HG03432 (cell line): ENCODE measurements around the gene FHIT.

ENCODE experiments used
- ATAC-seq: cut with Tn5 transposase; IDR thresholded peaks from one replicate; pipeline ENCODE4 v1.9.1; 2021; ENCODE audit warnings: mild to moderate bottlenecking, moderate library complexity; ENCODE audit not compliant: unreplicated experiment

The FHIT gene

GRCh38 chr3:60528651-60529050, 722.6 kb downstream of the FHIT start:
- ATAC-seq, result peak; percentile 88

GRCh38 chr3:60523536-60523935, 727.7 kb downstream of the FHIT start:
- no peak for ATAC-seq

- no peak for ATAC-seq
These were observed 734.1 kb downstream of the FHIT start for GRCh38 chr3:60517134-60517533.

GRCh38 chr3:60514866-60515265, 736.4 kb downstream of the FHIT start:
- ATAC-seq, result no peak

GRCh38 chr3:60514085-60514649, 737.1 kb downstream of the FHIT start:
- ATAC-seq, result no peak

- ATAC-seq, result no peak
These were observed 738.0 kb downstream of the FHIT start for GRCh38 chr3:60513241-60513640.

- no peak for ATAC-seq
These were observed 738.7 kb downstream of the FHIT start for GRCh38 chr3:60512506-60512905.

- ATAC-seq, result no peak
These were observed 741.8 kb downstream of the FHIT start for GRCh38 chr3:60509471-60509870.

GRCh38 chr3:60504827-60505457, 746.3 kb downstream of the FHIT start:
- no peak for ATAC-seq

GRCh38 chr3:60501314-60501713, 749.9 kb downstream of the FHIT start:
- no peak for ATAC-seq

GRCh38 chr3:60497902-60498301, 753.4 kb downstream of the FHIT start:
- no peak for ATAC-seq

- no peak for ATAC-seq
These were observed 760.3 kb downstream of the FHIT start for GRCh38 chr3:60490992-60491391.

GRCh38 chr3:60475096-60475495, 776.2 kb downstream of the FHIT start:
- no peak for ATAC-seq

GRCh38 chr3:60469481-60469880, 781.8 kb downstream of the FHIT start:
- ATAC-seq, result no peak

GRCh38 chr3:60463685-60464084, 787.6 kb downstream of the FHIT start:
- ATAC-seq, result no peak

GRCh38 chr3:60461267-60461666, 790.0 kb downstream of the FHIT start:
- ATAC-seq, result no peak

- ATAC-seq, result no peak
These were observed 795.1 kb downstream of the FHIT start for GRCh38 chr3:60456180-60456579.

- ATAC-seq, result no peak
These were observed 797.9 kb downstream of the FHIT start for GRCh38 chr3:60453326-60453725.

GRCh38 chr3:60448696-60449095, 802.6 kb downstream of the FHIT start:
- no peak for ATAC-seq

- ATAC-seq, result no peak
These were observed 805.8 kb downstream of the FHIT start for GRCh38 chr3:60445446-60445845.

- ATAC-seq, result no peak
These were observed 806.3 kb downstream of the FHIT start for GRCh38 chr3:60444898-60445437.

GRCh38 chr3:60440869-60441268, 810.4 kb downstream of the FHIT start:
- no peak for ATAC-seq
